ENCODE measurements around the gene ITPRIPL1. TPM values are rescaled to one million over a fixed set of nuclear protein-coding genes. Genes with fewer than 3 reads are reported as not detected.

ITPRIPL1 gene
- total RNA-seq, 4 donors from 2014 or later: 0.98 to 4.2 (median 2.2) TPM

DNA sequence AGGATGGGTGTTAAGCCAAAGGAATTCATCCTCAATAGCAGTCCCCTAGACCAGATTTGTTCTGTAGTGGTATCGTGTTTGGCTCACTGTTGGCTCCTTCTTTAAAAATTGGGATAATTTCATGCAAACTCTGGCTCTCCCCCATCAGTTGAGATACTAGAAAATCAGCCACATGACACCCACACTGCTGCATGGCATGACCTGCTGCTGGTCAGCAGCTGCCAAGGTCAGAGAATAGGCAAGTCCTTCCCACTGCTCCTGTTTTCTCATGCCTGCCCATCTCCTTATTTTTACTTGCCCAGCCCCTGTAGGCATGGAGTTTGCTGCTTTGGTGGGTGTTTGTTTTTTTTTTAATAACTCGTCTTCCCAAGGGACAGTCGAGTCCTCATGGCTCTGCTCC, 18.7 kb upstream of the ITPRIPL1 start:
- no peaks in the 10 kb centered on the region for H3K27me3 ChIP-seq
- peaks cover 0 to 28% (median 19%) of the 10 kb centered on the region in 3 donors for H3K36me3 ChIP-seq
- peaks cover 0 to 47% (median 15%) of the 10 kb centered on the region in 4 donors for H3K4me1 ChIP-seq
- peak overlapping the region in 3 of 4 donors; percentile 80 to 93 (median 90) for H3K27ac ChIP-seq
- no peak for TF ChIP-seq EP300 (IDR thresholded peaks at IDR 0.05)
- TF ChIP-seq CTCF (IDR thresholded peaks at IDR 0.05): no peak
- TF ChIP-seq POLR2A (IDR thresholded peaks at IDR 0.05): no peak
- WGBS, 2 donors: 76 to 77% methylated on average over 3 of the region's 3 CpGs
- no peak for DNase-seq (ENCODE audit: low spot score in 2 of 2)
- H3K9me3 ChIP-seq: no peaks in the 10 kb centered on the region
- H3K4me3 ChIP-seq: peak overlapping the region in 3 of 4 donors; percentile 89 to 96 (median 93)

GRCh38 chr2:96308248-96308647, 16.9 kb upstream of the ITPRIPL1 start:
- H3K4me3 ChIP-seq: no peak overlapping the region
- DNase-seq (ENCODE audit: low spot score in 2 of 2): no peak
- WGBS, 2 donors: 82 to 88% methylated on average over 5 of the region's 5 CpGs
- no peaks in the 10 kb centered on the region for H3K27me3 ChIP-seq
- H3K4me1 ChIP-seq: peaks cover 0 to 28% (median 15%) of the 10 kb centered on the region in 4 donors
- no peaks in the 10 kb centered on the region for H3K9me3 ChIP-seq
- no peak overlapping the region for H3K27ac ChIP-seq
- peaks cover 0 to 9% (median 7%) of the 10 kb centered on the region in 3 donors for H3K36me3 ChIP-seq
- no peak for TF ChIP-seq POLR2A (IDR thresholded peaks at IDR 0.05)
- TF ChIP-seq CTCF (IDR thresholded peaks at IDR 0.05): no peak
- TF ChIP-seq EP300 (IDR thresholded peaks at IDR 0.05): no peak

GRCh38 chr2:96315005-96315399, 10.1 kb upstream of the ITPRIPL1 start:
- H3K36me3 ChIP-seq: no peaks in the 10 kb centered on the region
- no peak for TF ChIP-seq POLR2A (IDR thresholded peaks at IDR 0.05)
- TF ChIP-seq CTCF (IDR thresholded peaks at IDR 0.05): no peak
- TF ChIP-seq EP300 (IDR thresholded peaks at IDR 0.05): no peak
- H3K4me1 ChIP-seq: peaks cover 0 to 6% (median 0%) of the 10 kb centered on the region in 4 donors
- DNase-seq (ENCODE audit: low spot score in 2 of 2): no peak
- WGBS, 2 donors: 72 to 80% methylated on average over 3 of the region's 3 CpGs
- no peaks in the 10 kb centered on the region for H3K9me3 ChIP-seq
- H3K27me3 ChIP-seq: peaks cover 0 to 10% of the 10 kb centered on the region in 2 donors
- H3K4me3 ChIP-seq: no peak overlapping the region
- no peak overlapping the region for H3K27ac ChIP-seq

GRCh38 chr2:96315400-96316071, 9.6 kb upstream of the ITPRIPL1 start:
- no peak for TF ChIP-seq CTCF (IDR thresholded peaks at IDR 0.05)
- no peak for TF ChIP-seq EP300 (IDR thresholded peaks at IDR 0.05)
- TF ChIP-seq POLR2A (IDR thresholded peaks at IDR 0.05): no peak
- DNase-seq (ENCODE audit: low spot score in 2 of 2): no peak
- Histone ChIP-seq H3K4me3 (no peak overlapping the region), H3K4me1 (peaks cover 0 to 11% (median 0%) of the 10 kb centered on the region in 4 donors), H3K27ac (peak overlapping the region in 1 of 4 donors; percentile 18), H3K36me3 (no peaks in the 10 kb centered on the region), H3K27me3 (peaks cover 0 to 15% of the 10 kb centered on the region in 2 donors), H3K9me3 (no peaks in the 10 kb centered on the region)
- WGBS, 2 donors: 34 to 43% methylated on average over 7 of the region's 7 CpGs

DNA sequence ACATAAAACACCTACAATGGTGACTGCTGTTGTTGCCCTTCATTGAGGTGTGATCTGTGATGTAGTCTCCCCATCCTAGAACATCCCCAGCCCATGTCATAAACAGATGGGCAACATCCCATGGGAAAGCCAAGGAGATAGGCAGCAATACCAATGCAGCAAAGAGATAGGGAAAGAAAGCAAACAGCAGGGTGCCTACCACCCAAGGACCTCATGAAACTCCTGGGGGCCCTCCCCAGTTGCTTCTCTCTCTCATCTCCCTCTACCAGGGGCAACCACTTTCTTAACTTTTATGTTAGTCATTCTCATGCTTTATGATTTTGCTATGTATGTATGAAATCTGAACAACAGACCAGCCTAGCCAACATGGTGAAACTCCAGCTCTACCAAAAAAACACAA, 8.1 kb upstream of the ITPRIPL1 start:
- Histone ChIP-seq H3K4me3 (no peak overlapping the region), H3K9me3 (no peaks in the 10 kb centered on the region), H3K27me3 (peaks cover 0 to 24% of the 10 kb centered on the region in 2 donors), H3K36me3 (no peaks in the 10 kb centered on the region), H3K27ac (no peak overlapping the region), H3K4me1 (peaks cover 0 to 25% (median 3%) of the 10 kb centered on the region in 4 donors)
- TF ChIP-seq POLR2A (IDR thresholded peaks at IDR 0.05): no peak
- TF ChIP-seq EP300 (IDR thresholded peaks at IDR 0.05): no peak
- no peak for TF ChIP-seq CTCF (IDR thresholded peaks at IDR 0.05)
- DNase-seq (ENCODE audit: low spot score in 2 of 2): no peak
